Gastroesophageal sphincter (tissue), 4 donors: ENCODE results near the gene SELENOK. TPM values are rescaled to one million over a fixed set of nuclear protein-coding genes. Genes with fewer than 3 reads are reported as not detected.

Experiments
- ATAC-seq: fragments of 150-250 bp; one replicate; pipeline ENCODE4 v1.9.1; 2016; ENCODE audit warnings: mild to moderate bottlenecking, moderate library complexity
- H3K27ac ChIP-seq, 4 donors: fragments of 200-600 bp; sonication (generic) in 3 of 4; 1 replicate in 3 of 4; 2 replicates in 1 of 4; pipeline ENCODE4 v1.5.1; 2016 to 2019
- H3K27me3 ChIP-seq: fragments of 200-600 bp; sonication (generic); one replicate; pipeline ENCODE4 v1.5.1; 2019
- H3K36me3 ChIP-seq, 2 donors: fragments of 200-600 bp; sonication (generic); one replicate each; pipeline ENCODE4 v1.5.1; 2019; ENCODE audit warnings: control low read depth in 1 of 2
- H3K4me1 ChIP-seq, 3 donors: fragments of 200-600 bp; sonication (generic); 1 replicate in 2 of 3; 2 replicates in 1 of 3; pipeline ENCODE4 v1.5.1; 2016 to 2019; ENCODE audit warnings: control low read depth in 2 of 3
- H3K4me3 ChIP-seq, 2 donors: fragments of 200-600 bp; sonication (generic); one replicate each; pipeline ENCODE4 v1.5.1; 2019; ENCODE audit warnings: mild to moderate bottlenecking in 1 of 2, moderate library complexity in 1 of 2
- H3K9me3 ChIP-seq, 3 donors: fragments of 200-600 bp; sonication (generic); one replicate each; pipeline ENCODE4 v1.5.1; 2017 to 2019; ENCODE audit warnings: control low read depth in 2 of 3
- EP300 ChIP-seq: sonication (generic); formaldehyde crosslinking; IDR thresholded peaks from one replicate; pipeline ENCODE4 v1.6.1; 2017; ENCODE audit warnings: antibody characterized with exemption, mild to moderate bottlenecking
- POLR2A ChIP-seq, 2 donors: fragments of 450-650 bp; IDR thresholded peaks; one replicate each; pipeline ENCODE4 v1.6.1; 2017; ENCODE audit warnings: antibody characterized with exemption in 2 of 2, mild to moderate bottlenecking in 2 of 2, moderate library complexity in 1 of 2
- POLR2AphosphoS5 ChIP-seq: sonication (generic); formaldehyde crosslinking; IDR thresholded peaks from one replicate; pipeline ENCODE4 v1.6.1; 2017; ENCODE audit warnings: antibody characterized with exemption
- WGBS, 2 donors: methylation state at CpG; one replicate each; pipeline ENCODE4 v1.1.5; 2018; ENCODE audit warnings: low coverage in 1 of 2; 5-methylcytosine and 5-hydroxymethylcytosine counted together
- total RNA-seq, 4 donors: library from RNA; depleted of rRNA; stranded (reverse); fragments of >200 nt; gene quantifications; one replicate each; pipeline ENCODE4 v1.1.0, GENCODE V29; 2016
- TF ChIP-seq, protein P1 (sequence below), 4 experiments: fragments of 200-600 bp in 2 of 4; fragments of 450-650 bp in 2 of 4; sonication (generic) in 1 of 4; IDR thresholded peaks; one replicate each; pipeline ENCODE4 v1.5.1; 2017 to 2019; ENCODE audit warnings: antibody characterized with exemption in 4 of 4, mild to moderate bottlenecking in 2 of 4, moderate library complexity in 2 of 4

SELENOK gene
- total RNA-seq, 4 donors from 2014 or later = 42.2 to 76.7 (median 63.4) TPM

DNA sequence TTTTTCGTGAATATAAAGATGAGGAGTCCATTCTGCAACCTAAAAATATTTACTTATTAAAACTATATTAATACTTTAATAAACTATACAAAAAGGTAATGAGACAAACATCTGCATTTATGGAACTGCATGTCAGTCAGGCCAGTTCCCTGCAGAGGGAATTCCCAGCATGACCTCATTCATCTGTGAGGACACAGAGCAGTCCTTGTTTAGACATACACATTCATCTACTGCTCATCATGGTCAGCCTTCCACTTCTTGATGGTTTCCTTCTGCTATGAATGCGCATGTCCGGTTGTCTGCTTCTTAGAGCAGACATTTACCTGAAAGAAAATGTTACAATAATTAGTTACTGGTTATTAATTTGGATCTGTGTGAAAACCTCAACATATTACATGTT is 6.4 kb downstream of the SELENOK start:
- Histone ChIP-seq H3K27me3 (no peaks in the 10 kb centered on the region), H3K27ac (no peak overlapping the region), H3K4me3 (no peak overlapping the region), H3K4me1 (peaks cover 11 to 37% (median 14%) of the 10 kb centered on the region in 3 donors), H3K9me3 (no peaks in the 10 kb centered on the region), H3K36me3 (peaks cover 0 to 52% of the 10 kb centered on the region in 2 donors)
- ATAC-seq = no peak
- 54 to 82% methylated on average over 2 to 3 of the region's 3 CpGs for WGBS, 2 donors
- TF ChIP-seq EP300 (no peak), POLR2A (IDR thresholded peaks at IDR 0.05) (no peak), POLR2AphosphoS5 (no peak)
- TF ChIP-seq, protein P1, sequence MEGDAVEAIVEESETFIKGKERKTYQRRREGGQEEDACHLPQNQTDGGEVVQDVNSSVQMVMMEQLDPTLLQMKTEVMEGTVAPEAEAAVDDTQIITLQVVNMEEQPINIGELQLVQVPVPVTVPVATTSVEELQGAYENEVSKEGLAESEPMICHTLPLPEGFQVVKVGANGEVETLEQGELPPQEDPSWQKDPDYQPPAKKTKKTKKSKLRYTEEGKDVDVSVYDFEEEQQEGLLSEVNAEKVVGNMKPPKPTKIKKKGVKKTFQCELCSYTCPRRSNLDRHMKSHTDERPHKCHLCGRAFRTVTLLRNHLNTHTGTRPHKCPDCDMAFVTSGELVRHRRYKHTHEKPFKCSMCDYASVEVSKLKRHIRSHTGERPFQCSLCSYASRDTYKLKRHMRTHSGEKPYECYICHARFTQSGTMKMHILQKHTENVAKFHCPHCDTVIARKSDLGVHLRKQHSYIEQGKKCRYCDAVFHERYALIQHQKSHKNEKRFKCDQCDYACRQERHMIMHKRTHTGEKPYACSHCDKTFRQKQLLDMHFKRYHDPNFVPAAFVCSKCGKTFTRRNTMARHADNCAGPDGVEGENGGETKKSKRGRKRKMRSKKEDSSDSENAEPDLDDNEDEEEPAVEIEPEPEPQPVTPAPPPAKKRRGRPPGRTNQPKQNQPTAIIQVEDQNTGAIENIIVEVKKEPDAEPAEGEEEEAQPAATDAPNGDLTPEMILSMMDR (IDR thresholded peaks at IDR 0.05) = no peak

DNA sequence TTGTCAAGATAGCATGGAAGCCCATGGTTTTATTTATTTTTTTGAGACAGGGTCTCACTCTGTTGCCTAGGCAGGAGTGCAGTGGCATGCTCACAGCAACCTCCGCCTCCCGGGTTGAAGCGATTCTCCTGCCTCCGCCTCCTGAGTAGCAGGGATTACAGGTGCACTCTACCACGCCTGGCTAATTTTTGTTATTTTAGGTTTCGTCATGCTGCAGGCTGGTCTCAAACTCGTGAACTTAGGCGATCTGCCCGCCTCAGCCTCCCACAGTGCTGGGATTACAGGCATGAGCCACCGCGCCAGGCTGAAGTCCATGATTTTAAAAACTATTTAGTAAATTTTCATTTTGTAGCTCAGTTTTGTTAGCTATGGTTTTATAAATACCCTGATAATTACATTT is 7.0 kb downstream of the SELENOK start:
- Histone ChIP-seq H3K4me3 (no peak overlapping the region), H3K4me1 (peaks cover 9 to 36% (median 9%) of the 10 kb centered on the region in 3 donors), H3K27ac (no peak overlapping the region), H3K27me3 (no peaks in the 10 kb centered on the region), H3K36me3 (peaks cover 0 to 56% of the 10 kb centered on the region in 2 donors), H3K9me3 (no peaks in the 10 kb centered on the region)
- 86 to 98% methylated on average over 8 to 10 of the region's 11 CpGs for WGBS, 2 donors
- ATAC-seq = no peak
- TF ChIP-seq, protein P1 (IDR thresholded peaks at IDR 0.05) = no peak
- no peak for TF ChIP-seq POLR2A (IDR thresholded peaks at IDR 0.05)
- no peak for TF ChIP-seq EP300
- no peak for TF ChIP-seq POLR2AphosphoS5

DNA sequence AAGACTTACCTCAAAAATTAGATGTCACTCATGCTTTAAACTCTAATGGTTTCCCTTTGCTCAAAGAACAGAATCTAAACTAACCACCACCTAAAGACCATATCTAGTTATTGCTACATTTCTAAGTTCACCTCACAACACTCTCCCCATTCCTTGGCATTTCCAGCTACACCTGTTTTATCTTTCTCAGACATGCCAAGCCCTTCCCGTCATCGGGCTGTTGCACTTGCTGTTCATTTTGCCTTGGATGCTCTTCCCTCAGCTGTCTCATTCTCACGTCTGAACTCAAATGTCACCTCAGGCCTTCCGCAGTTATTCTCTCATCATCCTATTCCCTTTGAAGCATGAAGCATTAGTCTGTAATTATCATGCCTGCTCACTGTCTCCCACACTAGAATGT is 8.7 kb downstream of the SELENOK start:
- TF ChIP-seq, protein P1 (IDR thresholded peaks at IDR 0.05) = no peak
- TF ChIP-seq POLR2A (IDR thresholded peaks at IDR 0.05) (no peak), POLR2AphosphoS5 (no peak), EP300 (no peak)
- Histone ChIP-seq H3K4me1 (peaks cover 8 to 27% (median 9%) of the 10 kb centered on the region in 3 donors), H3K27ac (no peak overlapping the region), H3K27me3 (no peaks in the 10 kb centered on the region), H3K9me3 (no peaks in the 10 kb centered on the region), H3K4me3 (no peak overlapping the region), H3K36me3 (peaks cover 0 to 69% of the 10 kb centered on the region in 2 donors)
- no peak for ATAC-seq
- WGBS, 2 donors = 85 to 89% methylated on average over 4 of the region's 4 CpGs

DNA sequence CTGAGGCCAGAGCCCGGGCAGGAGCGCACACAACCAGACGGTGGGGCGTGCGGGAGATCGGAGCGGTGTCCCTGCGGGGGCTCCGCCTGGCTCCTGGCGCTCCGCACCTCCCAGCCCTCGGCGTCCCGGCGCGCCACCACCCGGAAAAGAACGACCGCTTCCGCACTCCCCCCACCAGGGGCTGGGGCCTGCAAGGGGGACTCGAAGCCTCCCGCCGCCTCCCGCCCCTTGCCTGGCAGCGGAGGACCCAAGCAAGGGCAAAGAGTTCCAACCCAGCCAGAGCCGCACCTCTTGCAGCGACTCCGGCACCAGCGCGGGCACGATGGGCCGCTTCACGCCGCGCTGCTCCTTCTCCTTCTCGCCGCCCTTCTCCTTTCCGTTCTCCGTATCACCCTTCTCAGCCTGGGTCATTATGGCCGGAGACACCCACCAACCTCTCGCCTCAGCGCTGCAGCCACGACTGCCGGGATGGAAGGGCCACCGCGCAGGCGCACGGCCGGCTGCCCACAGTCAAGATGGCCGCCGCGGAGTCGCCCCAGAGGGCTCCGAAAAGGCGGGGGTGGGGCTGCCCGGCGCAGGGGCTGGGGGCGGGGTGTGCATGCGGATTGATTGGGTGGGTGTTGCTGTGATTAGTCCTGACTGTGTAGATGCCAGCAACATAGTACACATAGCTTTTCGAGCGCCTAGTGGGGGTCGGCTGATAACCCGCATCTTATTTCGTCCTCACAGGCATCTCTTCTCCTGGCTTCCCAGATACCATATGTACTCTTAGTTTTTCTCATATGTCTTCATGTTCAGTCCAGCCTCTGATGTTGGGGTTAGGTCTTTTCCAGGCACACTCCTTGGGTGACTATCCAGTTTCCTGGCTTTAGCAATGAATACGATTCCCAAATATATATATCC is 9.7 kb downstream of the SELENOK start, which contains the start of gene ACTR8:
Gene ACTR8, minus strand, starts transcription at position 462 of the 903 bp plus-strand sequence. Its CDS starts 51 bp downstream, at position 411.
- 4 to 21% methylated on average over 3 to 21 of the region's 65 CpGs for WGBS, 2 donors
- H3K27me3 ChIP-seq = no peaks in the 10 kb centered on the region
- TF ChIP-seq EP300 (no peak), POLR2A (IDR thresholded peaks at IDR 0.05) (peak; percentile 33 to 34), POLR2AphosphoS5 (peak; percentile 79)
- TF ChIP-seq, protein P1 (IDR thresholded peaks at IDR 0.05) = peak in 3 of 4 experiments; percentile 20 to 41 (median 24)
- H3K36me3 ChIP-seq = peaks cover under 1 to 69% of the 10 kb centered on the region in 2 donors
- peaks cover 8 to 27% (median 9%) of the 10 kb centered on the region in 3 donors for H3K4me1 ChIP-seq
- H3K4me3 ChIP-seq = peak within 1 kb of the TSS; percentile 95 to 96
- peak; percentile 98 for ATAC-seq
- H3K9me3 ChIP-seq = no peaks in the 10 kb centered on the region
- peak within 1 kb of the TSS; percentile 68 to 89 (median 88) for H3K27ac ChIP-seq
